ENCODE data around the gene CYYR1. TPM values are rescaled to one million over a fixed set of nuclear protein-coding genes. Genes with fewer than 3 reads are reported as not detected.

The CYYR1 gene
- total RNA-seq = 10 to 100 TPM in 3 of 4 donors, 1 to 10 TPM in 1; 8.9 to 28.4 (median 13.3) TPM

GRCh38 chr21:26572702-26573381 lies at the start of gene CYYR1:
TSS of gene CYYR1 (minus strand) at chr21:26573286. CDS start at chr21:26572940, 346 bp downstream.
- Histone ChIP-seq H3K4me1 (no peaks in the 10 kb centered on the region), H3K4me3 (peak within 1 kb of the TSS; percentile 14 to 48), H3K27me3 (peaks cover 22% of the 10 kb centered on the region), H3K27ac (peak within 1 kb of the TSS in 3 of 4 donors; percentile 38 to 73 (median 60)), H3K9me3 (peaks cover 0 to 23% (median 0%) of the 10 kb centered on the region in 3 donors), H3K36me3 (no peaks in the 10 kb centered on the region)
- WGBS, 2 donors (ENCODE audit: low coverage in 1 of 2) = 0 to 8% methylated on average over 6 to 14 of the region's 58 CpGs
- TF ChIP-seq POLR2AphosphoS5 (IDR thresholded peaks at IDR 0.05) (no peak), POLR2A (IDR thresholded peaks at IDR 0.05) (no peak), CTCF (IDR thresholded peaks at IDR 0.05) (no peak), EP300 (IDR thresholded peaks at IDR 0.05) (no peak)
- no peak for ATAC-seq

GRCh38 chr21:26617176-26617575 lies 44.1 kb upstream of the CYYR1 start:
- ATAC-seq = no peak
- H3K9me3 ChIP-seq = no peaks in the 10 kb centered on the region
- no peaks in the 10 kb centered on the region for H3K36me3 ChIP-seq
- WGBS, 2 donors (ENCODE audit: low coverage in 1 of 2) = 0 to 10% methylated on average over 1 of the region's 1 CpG
- no peak overlapping the region for H3K4me3 ChIP-seq
- TF ChIP-seq CTCF (IDR thresholded peaks at IDR 0.05) = no peak
- TF ChIP-seq POLR2AphosphoS5 (IDR thresholded peaks at IDR 0.05) = no peak
- TF ChIP-seq EP300 (IDR thresholded peaks at IDR 0.05) = no peak
- no peak for TF ChIP-seq POLR2A (IDR thresholded peaks at IDR 0.05)
- no peaks in the 10 kb centered on the region for H3K4me1 ChIP-seq
- no peak overlapping the region for H3K27ac ChIP-seq
- no peaks in the 10 kb centered on the region for H3K27me3 ChIP-seq

GRCh38 chr21:26614251-26614650 lies 41.2 kb upstream of the CYYR1 start:
- 100% methylated on average over 1 of the region's 1 CpG for WGBS, 2 donors (ENCODE audit: low coverage in 1 of 2)
- no peak for TF ChIP-seq EP300 (IDR thresholded peaks at IDR 0.05)
- no peak for TF ChIP-seq POLR2A (IDR thresholded peaks at IDR 0.05)
- no peak for TF ChIP-seq CTCF (IDR thresholded peaks at IDR 0.05)
- no peak for TF ChIP-seq POLR2AphosphoS5 (IDR thresholded peaks at IDR 0.05)

GRCh38 chr21:26599261-26599660 lies 26.2 kb upstream of the CYYR1 start:
- Histone ChIP-seq H3K27me3 (no peaks in the 10 kb centered on the region), H3K9me3 (no peaks in the 10 kb centered on the region), H3K36me3 (no peaks in the 10 kb centered on the region), H3K27ac (no peak overlapping the region), H3K4me1 (no peaks in the 10 kb centered on the region), H3K4me3 (no peak overlapping the region)
- ATAC-seq = no peak
- TF ChIP-seq POLR2AphosphoS5 (IDR thresholded peaks at IDR 0.05) (no peak), CTCF (IDR thresholded peaks at IDR 0.05) (no peak), POLR2A (IDR thresholded peaks at IDR 0.05) (no peak), EP300 (IDR thresholded peaks at IDR 0.05) (no peak)
- 33% methylated on average over 1 of the region's 1 CpG; no CpG with 5 or more reads in 1 of the 2 donors for WGBS, 2 donors (ENCODE audit: low coverage in 1 of 2)

More at GRCh38 chr21:26614251-26614650, 41.2 kb upstream of the CYYR1 start:
- no peaks in the 10 kb centered on the region for H3K4me1 ChIP-seq
- H3K27me3 ChIP-seq = no peaks in the 10 kb centered on the region
- H3K27ac ChIP-seq = no peak overlapping the region
- no peak for ATAC-seq
- no peaks in the 10 kb centered on the region for H3K36me3 ChIP-seq
- H3K9me3 ChIP-seq = no peaks in the 10 kb centered on the region
- no peak overlapping the region for H3K4me3 ChIP-seq

- no peak overlapping the region for H3K4me3 ChIP-seq
- TF ChIP-seq POLR2A (IDR thresholded peaks at IDR 0.05) (no peak), POLR2AphosphoS5 (IDR thresholded peaks at IDR 0.05) (no peak), CTCF (IDR thresholded peaks at IDR 0.05) (no peak), EP300 (IDR thresholded peaks at IDR 0.05) (no peak)
- H3K27me3 ChIP-seq = no peaks in the 10 kb centered on the region
- H3K36me3 ChIP-seq = no peaks in the 10 kb centered on the region
- no peak for ATAC-seq
- no peak overlapping the region for H3K27ac ChIP-seq
- no peaks in the 10 kb centered on the region for H3K9me3 ChIP-seq
- 59% methylated on average over 2 of the region's 2 CpGs; no CpG with 5 or more reads in 1 of the 2 donors for WGBS, 2 donors (ENCODE audit: low coverage in 1 of 2)
- H3K4me1 ChIP-seq = no peaks in the 10 kb centered on the region
Observed at GRCh38 chr21:26597981-26598380, 24.9 kb upstream of the CYYR1 start.

Measured in gastroesophageal sphincter (tissue), 4 donors.